ENCODE measurements around the gene ATP6V0E2. TPM values are rescaled to one million over a fixed set of nuclear protein-coding genes. Genes with fewer than 3 reads are reported as not detected.

The ATP6V0E2 gene
- total RNA-seq, 1 donor from 2014 or later, result 17.9 TPM

- Histone ChIP-seq H3K4me3 (no peak overlapping the region), H3K36me3 (no peaks in the 10 kb centered on the region), H3K9me3 (no peaks in the 10 kb centered on the region), H3K27me3 (ENCODE audit: low read depth) (peaks cover under 1% of the 10 kb centered on the region), H3K4me1 (peaks cover 10% of the 10 kb centered on the region), H3K27ac (no peak overlapping the region)
- no peak for TF ChIP-seq CTCF (IDR thresholded peaks at IDR 0.05)
- intact Hi-C loops (cut with DNase I), result no loop called here
- no peak for DNase-seq
- ATAC-seq, result no peak
These were observed 36.1 kb upstream of the ATP6V0E2 start for GRCh38 chr7:149837564-149838223.

- Histone ChIP-seq H3K4me3 (peak within 1 kb of the TSS; percentile 89), H3K9me3 (no peaks in the 10 kb centered on the region), H3K4me1 (peaks cover 10% of the 10 kb centered on the region), H3K27ac (peak within 1 kb of the TSS; percentile 85), H3K27me3 (ENCODE audit: low read depth) (no peaks in the 10 kb centered on the region), H3K36me3 (no peaks in the 10 kb centered on the region)
- intact Hi-C loops (cut with DNase I), result no loop called here
- ATAC-seq, result peak; percentile 99
- peak; percentile 100 for DNase-seq
- no peak for TF ChIP-seq CTCF (IDR thresholded peaks at IDR 0.05)
These were observed 35.4 kb upstream of the ATP6V0E2 start, which contains the start of gene ZNF862 for GRCh38 chr7:149838224-149838991. TSS of gene ZNF862 (plus strand) at chr7:149838375. CDS start at chr7:149838612, 237 bp downstream.

GRCh38 chr7:149838992-149839408 is 34.8 kb upstream of the ATP6V0E2 start:
- no peaks in the 10 kb centered on the region for H3K27me3 ChIP-seq (ENCODE audit: low read depth)
- H3K4me3 ChIP-seq, result peak overlapping the region; percentile 89
- intact Hi-C loops (cut with DNase I), result no loop called here
- no peak for TF ChIP-seq CTCF (IDR thresholded peaks at IDR 0.05)
- H3K9me3 ChIP-seq, result no peaks in the 10 kb centered on the region
- peaks cover 10% of the 10 kb centered on the region for H3K4me1 ChIP-seq
- peak overlapping the region; percentile 85 for H3K27ac ChIP-seq
- DNase-seq, result no peak
- H3K36me3 ChIP-seq, result no peaks in the 10 kb centered on the region
- ATAC-seq, result no peak

GRCh38 chr7:149839933-149840332 is 33.8 kb upstream of the ATP6V0E2 start:
- intact Hi-C loops (cut with DNase I), result no loop called here
- Histone ChIP-seq H3K27ac (no peak overlapping the region), H3K4me3 (no peak overlapping the region), H3K4me1 (peaks cover 10% of the 10 kb centered on the region), H3K27me3 (ENCODE audit: low read depth) (no peaks in the 10 kb centered on the region), H3K9me3 (no peaks in the 10 kb centered on the region), H3K36me3 (peaks cover 4% of the 10 kb centered on the region)
- no peak for TF ChIP-seq CTCF (IDR thresholded peaks at IDR 0.05)
- ATAC-seq, result no peak
- no peak for DNase-seq

- Histone ChIP-seq H3K36me3 (peaks cover 27% of the 10 kb centered on the region), H3K4me3 (no peak overlapping the region), H3K9me3 (no peaks in the 10 kb centered on the region), H3K27me3 (ENCODE audit: low read depth) (no peaks in the 10 kb centered on the region), H3K4me1 (peaks cover 10% of the 10 kb centered on the region), H3K27ac (no peak overlapping the region)
- intact Hi-C loops (cut with DNase I), result no loop called here
- ATAC-seq (no peak), DNase-seq (no peak)
- TF ChIP-seq CTCF (IDR thresholded peaks at IDR 0.05), result no peak
These were observed 30.2 kb upstream of the ATP6V0E2 start for GRCh38 chr7:149843566-149843965.

Data from lower lobe of right lung (tissue), 2 donors.